HT-29 (cell line): ENCODE data around the gene MYRIP. TPM values are rescaled to one million over a fixed set of nuclear protein-coding genes. Genes with fewer than 3 reads are reported as not detected.
A peak's percentile ranks its signal among the peaks of the same experiment; 100 is the strongest.
"Not testable (repeated sequence)": the region's sequence is repeated elsewhere in the genome, so short reads cannot be mapped to it uniquely, and the experiment has no call there.

Experiments used
- DNase-seq: peaks from one replicate; pipeline ENCODE4 v3.0.0-alpha.2; 2015; ENCODE audit warnings: low spot score
- total RNA-seq: library from RNA; depleted of rRNA; stranded (reverse); fragments of >200 nt; shearing (Covaris generic); gene quantifications from 2 replicates; pipeline ENCODE4 v1.2.3, GENCODE V29; 2014; rRNA removed

MYRIP gene
- total RNA-seq = 0.03 and 0.08 TPM in 2 replicates

DNA sequence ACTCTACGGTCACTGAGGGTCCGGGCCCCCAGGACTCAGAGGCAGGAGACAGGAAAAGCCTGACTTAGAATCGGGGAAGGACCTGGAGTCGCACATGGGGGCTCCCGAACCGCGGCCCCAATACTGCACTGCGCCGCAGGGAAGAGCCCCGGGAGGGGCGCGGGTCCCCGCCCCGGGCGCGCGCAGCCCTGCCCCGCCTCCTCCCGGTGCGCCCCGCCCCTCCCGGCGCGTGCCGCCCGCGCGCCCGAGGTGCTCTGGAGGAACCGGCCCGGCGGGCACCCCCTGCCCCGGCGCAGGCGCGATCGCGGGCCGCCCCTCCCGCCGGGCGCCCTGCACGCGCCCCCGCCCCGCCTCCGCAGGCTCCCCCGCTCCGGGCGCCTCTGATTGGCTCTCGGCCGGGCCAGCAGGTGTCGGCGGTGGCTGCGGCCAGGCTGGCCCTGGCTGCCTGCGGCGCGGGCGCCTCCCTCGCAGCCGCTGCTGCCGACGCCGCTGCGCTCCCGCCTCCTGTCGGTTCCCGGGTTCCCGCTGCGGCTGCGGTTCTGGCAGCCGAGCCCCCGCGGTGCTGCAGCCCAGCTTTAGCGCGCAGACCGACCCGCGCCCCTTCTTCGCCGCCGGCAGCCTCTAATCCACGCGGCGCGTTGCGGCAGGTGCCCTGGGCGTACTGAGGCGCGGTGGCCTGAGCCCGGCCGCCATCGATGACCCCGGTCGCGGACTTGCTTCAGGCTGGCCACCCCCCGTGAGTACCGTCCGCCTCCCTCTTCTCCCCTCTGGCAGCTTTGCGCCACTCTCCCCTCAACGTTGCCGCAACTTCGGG, at the start of gene MYRIP:
Gene MYRIP (plus strand): TSS at position 429 of the 814 bp plus-strand sequence. CDS start 91,208 bp downstream, outside the sequence.
- DNase-seq = peak; percentile 48

DNA sequence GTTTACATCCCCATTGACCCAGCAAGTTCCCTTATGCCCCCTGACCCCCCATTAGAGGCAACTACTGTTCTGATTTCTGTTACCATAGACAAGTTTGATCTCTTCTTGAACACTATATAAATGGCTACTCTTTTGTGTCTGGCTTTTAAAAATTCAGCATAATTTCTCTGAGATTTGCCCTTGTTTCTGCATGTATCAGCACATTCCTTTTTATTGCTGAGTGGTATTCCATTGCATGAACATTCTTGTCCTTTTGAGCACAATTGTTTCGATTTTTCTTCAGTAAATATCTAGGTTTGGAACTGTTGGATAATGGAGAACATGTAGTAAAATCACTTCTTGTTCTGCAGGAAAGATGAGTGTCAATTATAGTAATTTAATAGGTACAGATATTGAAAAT, 49.1 kb upstream of the MYRIP start:
- no peak for DNase-seq

DNA sequence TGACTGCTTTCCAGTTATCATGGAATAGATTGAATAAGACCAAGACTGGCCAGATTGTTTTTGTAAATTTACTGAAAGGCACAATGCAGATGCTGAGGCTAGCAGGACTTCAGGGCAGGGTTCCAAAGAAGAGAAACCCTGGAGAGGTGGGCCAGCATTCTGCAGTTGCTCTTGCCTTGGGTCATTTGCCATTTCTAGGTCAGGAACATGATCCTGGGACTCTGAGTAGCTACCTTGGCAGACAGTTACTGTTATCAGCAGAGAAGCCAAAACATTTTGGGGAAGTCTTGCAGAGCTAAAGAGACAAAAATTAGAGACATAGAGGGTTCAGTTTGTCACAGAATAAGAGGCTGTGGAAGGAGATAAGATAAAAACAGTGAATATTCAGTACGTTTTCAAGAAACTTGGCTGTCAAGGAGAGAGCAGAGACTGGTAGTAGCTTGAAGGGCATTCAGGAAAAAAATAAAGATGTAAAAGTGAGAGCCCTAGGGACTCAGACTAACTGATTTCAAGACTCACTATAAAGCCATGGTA, 46.8 kb upstream of the MYRIP start:
- no peak for DNase-seq

DNA sequence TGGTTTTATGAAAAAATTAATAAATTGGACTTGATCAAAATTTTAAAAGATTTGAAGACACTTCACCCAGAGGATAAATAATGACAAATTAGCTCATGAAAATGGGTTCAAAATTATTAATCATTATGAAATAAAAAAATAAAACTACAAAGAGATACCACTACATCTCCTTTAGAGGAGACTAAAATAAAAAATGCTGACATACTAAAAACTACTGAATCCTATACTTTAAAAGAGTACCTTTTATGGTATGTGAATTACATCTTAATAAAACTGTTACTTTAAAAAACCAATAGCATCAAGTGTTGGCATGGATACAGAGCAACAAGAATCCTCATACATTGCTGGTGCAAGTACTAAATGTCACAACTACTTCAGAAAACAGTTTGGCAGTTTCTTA, 46.0 kb upstream of the MYRIP start:
- no peak for DNase-seq

DNA sequence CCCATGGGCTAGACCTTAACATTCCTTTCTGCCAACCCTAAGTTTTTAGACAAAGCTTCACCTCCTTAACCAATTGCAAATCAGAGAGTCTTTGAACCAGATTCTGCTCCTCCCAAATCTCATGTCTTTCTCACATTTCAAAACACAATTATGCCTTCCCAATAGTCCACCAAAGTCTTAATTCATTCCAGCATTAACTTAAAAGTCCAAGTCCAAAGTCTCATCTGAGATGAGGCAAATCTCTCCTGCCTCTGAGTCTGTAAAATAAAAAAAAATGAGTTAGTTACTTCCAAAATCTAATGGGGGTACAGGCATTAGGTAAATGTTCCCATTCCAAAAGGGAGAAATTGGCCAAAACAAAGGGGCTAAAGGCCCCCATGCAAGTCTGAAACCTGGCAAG, 43.8 kb upstream of the MYRIP start:
- no peak for DNase-seq

DNA sequence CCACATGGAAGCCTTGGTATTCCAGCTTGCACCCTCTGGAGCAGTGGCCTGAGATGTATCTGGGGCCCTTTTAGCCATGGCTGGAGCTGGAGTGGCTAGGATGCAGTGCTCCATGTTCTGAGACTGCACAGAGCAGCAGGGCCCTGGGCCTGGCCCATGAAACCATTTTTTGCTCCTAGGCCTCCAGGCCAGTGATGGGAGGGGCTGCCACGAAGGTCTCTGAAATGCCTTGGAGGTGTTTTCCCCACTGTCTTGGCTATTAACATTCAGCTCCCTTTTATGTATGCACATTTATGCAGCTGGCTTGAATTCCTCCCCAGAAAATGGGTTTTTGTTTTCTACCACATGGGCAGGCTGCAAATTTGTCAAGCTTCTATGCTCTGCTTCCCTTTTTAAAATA, 43.0 kb upstream of the MYRIP start:
- DNase-seq = no peak

DNA sequence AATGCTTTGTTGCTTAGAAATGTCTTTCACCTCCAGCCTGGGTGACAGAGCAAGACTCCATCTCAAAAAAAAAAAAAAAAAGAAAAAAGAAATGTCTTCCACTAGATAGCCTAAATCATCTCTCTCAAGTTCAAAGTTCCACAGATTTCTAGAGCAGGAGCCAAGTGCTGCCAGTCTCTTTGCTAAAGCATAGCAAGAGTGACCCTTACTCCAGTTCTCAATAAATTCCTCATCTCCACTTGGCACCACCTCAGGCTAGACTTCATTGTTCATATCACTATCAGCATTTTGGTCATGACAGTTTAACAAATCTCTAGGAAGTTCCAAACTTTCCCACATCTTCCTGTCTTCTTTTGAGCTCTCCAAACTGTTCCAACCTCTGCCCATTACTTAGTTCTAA, 42.5 kb upstream of the MYRIP start:
- not testable (repeated sequence) for DNase-seq

DNA sequence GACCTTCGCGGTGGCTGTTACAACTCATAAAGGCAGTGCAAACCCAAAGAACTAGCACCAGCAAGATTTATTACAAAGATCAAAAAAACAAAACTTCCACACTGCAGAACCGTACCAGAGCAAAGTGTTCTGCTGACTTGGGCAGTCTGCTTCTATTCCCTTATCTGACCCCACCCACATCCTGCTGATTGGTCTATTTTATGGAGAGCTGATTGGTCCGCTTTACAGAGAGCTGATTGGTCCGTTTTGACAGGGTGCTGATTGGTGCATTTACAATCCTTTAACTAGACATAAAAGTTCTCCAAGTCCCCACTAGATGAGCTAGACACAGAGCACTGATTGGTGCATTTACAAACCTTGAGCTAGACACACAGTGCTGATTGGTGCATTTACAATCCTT, 31.2 kb upstream of the MYRIP start:
- not testable (repeated sequence) for DNase-seq

DNA sequence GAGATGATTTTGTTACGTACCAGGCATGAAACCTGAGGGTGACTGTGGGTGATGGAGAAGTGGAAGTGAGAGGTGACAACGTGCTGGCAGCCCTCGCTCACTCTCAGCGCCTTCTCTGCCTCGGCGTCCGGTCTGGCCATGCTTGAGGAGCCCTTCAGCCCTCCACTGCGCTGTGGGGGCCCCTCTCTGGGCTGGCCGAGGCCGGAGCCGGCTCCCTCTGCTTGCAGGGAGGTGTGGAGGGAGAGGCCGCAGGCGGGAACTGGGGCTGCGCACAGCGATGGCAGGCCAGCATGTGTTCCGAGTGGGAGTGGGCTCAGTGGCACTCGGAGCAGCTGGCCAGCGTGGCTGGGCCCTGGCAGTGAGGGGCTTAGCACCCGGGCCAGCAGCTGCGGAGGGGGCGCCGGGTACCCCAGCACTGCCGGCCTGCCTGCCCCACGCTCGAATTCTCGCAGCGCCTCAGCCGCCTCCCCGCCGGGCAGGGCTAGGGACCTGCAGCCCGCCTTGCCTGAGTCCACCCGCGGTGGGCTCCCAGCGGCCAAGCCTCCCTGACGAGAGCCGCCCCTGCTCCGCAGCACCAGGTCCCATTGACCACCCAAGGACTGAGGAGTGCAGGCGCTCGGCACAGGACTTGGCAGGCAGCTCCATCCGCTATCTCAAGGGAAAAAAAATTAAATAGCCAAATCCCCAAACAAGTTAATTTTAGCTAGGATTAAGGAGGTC, 29.7 kb upstream of the MYRIP start:
- DNase-seq = no peak

DNA sequence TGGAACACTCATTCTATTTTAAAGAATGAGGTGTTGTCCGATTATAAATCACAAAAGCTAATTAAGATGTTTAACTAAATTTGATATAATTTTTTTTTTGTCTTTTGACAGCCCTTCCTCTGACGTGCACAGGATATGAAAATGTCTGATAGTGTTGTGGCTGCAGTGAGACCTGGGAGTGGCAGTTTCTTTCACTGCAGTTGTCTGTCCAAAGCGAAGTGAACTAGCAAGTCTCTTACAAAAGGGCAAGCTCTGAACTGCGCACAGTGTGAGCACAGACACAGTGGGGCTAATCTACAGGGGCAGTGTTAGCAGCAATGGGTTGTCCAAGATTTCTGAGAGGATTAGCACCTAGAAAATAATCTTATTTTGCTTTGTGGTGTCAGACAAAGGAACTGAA, 29.1 kb upstream of the MYRIP start:
- DNase-seq = no peak

DNA sequence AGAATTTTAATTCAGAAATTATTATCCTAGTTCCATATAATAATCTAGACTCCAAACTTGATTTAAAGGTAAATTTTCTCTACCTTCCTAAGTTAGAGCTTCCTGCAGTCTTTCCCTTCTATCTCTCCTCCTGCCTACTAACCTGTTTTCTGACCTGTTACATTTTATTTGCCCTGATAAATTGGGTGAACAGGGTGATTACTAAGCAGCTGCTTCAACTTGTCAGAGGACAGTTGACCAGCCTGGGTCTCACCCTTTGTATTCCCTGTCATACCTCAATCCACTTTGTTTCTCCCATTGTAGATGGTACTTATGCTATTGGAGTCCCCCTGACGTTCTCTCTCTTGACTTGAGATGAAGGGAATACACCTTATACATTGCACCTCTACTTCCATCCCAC, 28.4 kb upstream of the MYRIP start:
- DNase-seq = no peak

DNA sequence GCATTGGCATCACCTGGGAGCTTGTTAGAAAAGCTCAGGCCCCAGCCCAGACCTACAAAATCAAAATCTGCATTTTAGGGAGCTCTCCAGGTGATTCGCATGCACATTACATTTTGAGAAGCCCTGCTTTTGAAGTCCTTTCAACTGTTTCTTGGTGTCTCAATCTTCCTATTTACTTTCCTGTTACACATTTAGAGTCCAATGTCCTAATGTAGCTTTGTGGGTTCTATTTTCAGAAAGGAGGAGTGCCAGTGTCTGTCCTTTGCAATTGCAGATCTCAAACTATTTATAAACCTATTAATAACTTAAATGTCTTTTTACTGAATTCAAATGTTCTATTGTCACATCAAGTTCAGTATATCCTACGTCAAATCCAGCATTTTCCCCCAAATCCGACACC, 27.8 kb upstream of the MYRIP start:
- DNase-seq = no peak

DNA sequence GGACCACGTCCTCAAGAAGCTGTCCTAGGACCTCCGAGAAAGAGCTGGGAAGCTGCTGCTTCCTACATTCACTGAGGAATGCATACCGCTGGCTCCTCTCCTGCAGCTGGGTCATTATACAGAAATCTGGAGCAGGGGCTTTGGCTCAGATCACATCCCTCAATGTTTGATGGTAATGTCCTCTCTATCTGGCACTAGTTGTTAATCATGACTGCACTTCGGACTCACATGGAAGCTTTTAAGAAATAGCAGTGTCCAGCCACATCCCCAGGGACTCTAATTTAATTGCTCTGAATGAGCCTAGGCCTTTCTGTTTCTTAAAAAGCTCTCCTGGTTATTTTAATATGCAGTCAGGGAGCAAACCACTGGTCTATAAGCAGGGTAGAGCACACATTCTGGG, 25.7 kb upstream of the MYRIP start:
- DNase-seq = no peak

DNA sequence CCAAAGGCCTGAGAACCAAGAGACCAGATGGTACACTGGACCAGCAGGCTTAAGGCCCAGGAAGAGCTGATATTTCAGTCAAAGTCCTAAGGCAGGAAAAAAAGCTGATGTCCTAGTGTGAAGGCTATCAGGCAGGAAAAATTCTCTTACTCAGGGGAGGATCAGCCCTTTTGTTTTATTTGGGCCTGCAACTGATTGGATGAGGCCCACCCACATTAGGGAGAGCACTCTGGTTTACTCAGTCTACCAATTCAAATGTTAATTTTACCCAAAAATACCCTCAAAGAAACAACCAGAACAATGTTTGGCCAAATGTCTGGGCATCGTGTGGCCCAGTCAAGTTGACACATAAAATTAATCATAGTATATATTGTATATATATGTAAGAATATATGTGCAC, 24.5 kb upstream of the MYRIP start:
- DNase-seq = no peak

DNA sequence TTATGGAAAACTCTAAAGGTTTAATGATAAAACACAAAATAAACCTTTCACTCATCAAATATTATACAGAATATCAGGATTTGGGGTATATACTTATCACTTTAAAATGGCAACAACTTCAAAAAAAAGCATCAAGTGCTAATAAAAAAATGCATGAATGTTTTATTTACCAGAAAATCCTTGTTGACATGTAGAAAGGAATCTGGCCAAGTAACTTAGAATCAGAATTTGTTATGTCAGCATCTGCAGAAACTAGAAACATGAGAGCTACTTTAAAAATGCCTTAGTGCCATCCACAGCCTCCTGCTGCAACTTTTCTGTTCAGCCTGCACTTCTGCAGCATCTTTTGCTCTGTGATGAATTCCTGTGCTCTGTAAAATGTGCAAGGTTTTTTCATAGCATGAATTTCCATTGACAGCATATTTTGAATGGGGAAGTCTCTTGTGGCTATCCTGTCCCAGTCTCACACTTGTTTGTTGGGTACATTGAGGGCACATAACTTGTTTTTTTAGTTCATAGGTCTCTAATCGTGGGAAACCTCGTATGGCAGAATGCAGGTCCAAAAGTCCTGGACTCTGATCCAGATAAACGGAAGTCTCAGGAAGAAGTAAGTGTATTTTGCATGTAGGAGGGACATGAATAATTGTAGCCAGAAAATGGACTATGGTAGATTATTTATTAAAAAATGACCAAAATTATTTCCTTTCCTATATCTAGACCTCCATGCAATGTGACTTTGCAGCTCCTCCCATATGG, 21.1 kb upstream of the MYRIP start:
- DNase-seq = no peak

DNA sequence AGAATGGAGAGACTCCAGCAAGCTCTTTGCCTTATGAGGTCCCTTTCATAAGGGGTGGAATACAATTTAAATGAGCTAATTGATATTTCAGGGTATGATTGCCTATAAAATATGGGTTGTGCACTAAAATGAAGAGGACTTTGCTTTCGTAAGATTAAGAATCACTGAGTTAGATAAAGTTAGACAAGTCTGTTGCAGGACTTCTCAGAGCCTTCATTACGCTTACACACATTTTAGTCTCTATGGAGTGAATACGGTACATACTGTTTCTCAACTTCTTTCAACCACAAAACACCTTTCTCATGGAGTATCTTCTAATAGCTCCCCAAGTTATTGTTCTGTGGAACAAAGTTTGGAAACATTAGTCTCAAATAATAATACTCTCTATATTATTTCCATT, 17.8 kb upstream of the MYRIP start:
- no peak for DNase-seq

DNA sequence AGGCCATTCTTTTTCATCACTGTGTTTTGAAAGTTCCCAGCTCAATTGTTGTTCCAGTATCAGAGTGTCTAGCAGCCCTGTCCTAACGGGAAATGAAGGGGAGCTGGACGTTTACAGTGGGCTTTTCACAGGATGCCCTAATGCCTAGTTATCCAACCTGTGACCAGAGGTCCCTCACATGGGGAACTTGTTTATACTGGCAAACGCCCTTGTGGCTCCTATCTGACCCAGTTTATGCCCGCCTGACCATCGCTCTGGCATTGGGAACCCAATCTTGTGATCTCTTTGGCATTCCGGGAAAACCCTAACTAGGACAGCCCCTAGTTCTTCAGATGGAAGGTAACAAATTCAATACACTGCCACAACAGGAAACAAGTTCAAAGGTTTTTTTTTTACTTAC, 14.5 kb upstream of the MYRIP start:
- no peak for DNase-seq

DNA sequence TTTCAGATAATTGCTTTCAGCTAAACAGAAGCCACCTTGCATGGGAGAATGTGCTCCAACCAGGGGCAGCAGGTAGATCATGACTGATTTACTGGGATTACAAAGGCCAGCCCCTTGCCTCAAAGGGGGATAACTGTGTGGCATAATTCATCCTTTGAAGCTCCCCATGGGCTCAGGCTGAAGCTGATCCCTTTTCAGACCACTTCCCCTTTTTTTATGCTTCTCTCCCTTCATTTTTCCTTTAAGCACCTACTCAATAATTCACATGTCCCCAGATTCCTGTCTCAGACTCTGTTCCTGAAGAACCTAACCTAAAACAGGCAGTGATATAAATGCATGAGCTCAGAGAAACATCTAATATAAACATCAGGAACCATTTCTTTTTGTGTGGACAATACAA, 8.2 kb upstream of the MYRIP start:
- no peak for DNase-seq

DNA sequence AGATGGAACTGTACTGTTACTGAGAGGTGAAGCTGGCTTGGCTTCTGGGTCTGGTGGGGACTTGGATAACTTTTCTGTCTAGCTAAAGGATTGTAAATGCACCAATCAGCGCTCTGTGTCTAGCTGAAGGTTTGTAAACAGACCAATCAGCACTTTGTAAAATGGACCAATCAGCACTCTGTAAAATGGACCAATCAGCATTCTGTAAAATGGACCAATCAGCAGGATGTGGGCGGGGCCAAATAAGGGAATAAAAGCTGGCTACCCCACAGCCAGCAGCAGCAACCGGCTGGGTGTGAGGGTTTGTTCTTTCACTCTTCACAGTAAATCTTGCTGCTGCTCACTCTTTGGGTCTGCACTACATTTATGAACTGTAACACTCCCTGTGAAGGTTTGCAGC, 6.9 kb upstream of the MYRIP start:
- DNase-seq = not testable (repeated sequence)

DNA sequence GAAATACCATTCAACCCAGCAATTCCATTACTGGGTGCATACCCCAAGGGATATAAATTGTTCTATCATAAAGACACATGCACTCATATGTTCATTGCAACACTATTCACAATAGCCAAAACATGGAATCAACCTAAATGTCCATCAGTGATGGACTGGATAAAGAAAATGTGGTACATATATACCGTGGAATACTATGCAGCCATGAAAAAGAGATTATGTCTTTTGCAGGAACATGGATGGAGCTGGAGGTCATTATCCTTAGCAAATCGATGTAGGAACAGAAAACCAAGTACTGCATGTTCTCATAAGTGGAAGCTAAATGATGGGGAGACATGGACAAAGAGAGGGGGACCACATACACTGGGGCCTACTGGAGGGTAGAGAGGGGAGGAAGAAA, 5.5 kb upstream of the MYRIP start:
- DNase-seq = no peak

DNA sequence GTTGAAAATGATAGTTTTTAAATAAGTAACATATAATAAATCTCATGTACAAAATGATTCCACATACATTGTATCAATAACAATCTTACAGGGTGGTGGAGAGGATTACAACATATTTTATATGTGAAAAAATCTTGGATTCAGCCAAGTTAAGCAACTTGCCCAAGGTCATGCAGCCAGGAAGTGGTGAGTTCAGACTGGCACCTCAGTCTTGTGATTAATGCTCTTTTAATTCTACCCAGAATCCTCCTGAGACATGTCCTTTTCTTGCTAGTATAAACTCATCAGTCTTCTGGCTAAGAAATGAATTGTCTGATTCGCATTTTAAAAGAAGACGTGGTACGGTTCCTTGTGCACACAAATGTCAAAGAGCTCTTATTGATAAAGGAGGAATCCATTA, 4.5 kb upstream of the MYRIP start:
- no peak for DNase-seq

DNA sequence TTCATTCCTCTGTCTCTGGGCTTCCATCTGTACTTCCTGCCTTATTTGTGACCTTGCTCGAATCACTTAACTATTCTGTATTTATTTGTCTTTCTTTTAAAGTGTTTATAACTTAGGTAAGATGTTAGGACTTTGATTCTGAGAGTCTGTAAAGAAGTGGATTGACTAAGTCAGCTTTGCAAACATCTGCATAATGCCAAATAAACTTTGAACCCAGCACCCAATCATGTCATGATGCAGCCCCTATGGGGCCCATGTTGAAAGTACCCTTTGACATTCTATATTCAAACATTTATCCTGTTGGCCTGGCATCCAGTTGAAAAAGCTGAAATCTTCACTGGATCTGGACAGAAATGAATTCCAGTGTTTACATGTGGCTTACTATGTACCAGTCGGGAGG, 3.8 kb upstream of the MYRIP start:
- DNase-seq = no peak
